Measurements from ENCODE around the gene P3H4.

DNA sequence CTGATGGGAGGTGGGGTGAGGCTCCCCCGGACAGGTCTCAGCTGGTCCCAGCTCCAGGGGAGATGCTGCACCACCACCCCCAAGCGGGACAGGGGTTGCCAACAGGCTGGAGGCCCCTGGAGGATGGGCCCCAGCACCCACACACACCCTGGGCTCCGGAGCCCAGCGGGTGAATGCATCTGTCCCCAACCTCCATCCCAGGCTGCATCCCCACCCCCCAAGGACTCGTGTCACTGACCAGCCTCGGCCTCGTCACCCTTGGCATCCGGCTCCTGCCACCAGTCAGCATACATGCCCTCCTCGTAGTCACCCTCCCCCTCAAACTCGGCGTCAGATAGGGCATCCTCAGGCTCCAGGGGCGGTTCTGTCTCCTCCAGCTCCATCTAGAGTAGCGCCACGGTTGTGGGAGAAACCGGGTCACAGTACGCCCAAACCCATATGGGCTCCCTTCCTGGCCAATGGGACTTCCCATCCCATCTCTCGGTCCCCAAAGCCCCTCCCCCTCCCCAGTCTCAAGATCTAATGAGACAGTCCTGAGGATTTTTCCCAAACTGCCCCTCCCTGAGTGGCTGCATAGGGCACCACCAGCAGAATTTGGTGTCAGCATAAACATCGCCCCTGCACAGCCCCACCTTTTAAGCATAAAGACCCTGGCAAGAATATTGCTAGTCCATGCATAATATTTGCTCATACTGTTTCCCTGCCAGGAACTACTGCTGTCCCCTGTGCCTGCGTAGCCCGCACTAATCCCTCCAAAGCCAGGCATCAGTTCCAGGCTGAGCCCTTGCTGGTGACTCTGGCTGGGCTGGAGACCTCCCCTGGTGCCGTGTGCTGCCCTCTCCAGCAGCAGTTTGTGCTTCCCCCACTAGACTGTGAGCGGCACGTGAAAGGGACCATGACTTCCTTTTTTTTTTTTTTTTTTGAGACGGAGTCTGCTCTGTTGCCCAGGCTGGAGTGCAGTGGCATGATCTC is 8.4 kb downstream of the P3H4 start:
- TF ChIP-seq, protein P1, sequence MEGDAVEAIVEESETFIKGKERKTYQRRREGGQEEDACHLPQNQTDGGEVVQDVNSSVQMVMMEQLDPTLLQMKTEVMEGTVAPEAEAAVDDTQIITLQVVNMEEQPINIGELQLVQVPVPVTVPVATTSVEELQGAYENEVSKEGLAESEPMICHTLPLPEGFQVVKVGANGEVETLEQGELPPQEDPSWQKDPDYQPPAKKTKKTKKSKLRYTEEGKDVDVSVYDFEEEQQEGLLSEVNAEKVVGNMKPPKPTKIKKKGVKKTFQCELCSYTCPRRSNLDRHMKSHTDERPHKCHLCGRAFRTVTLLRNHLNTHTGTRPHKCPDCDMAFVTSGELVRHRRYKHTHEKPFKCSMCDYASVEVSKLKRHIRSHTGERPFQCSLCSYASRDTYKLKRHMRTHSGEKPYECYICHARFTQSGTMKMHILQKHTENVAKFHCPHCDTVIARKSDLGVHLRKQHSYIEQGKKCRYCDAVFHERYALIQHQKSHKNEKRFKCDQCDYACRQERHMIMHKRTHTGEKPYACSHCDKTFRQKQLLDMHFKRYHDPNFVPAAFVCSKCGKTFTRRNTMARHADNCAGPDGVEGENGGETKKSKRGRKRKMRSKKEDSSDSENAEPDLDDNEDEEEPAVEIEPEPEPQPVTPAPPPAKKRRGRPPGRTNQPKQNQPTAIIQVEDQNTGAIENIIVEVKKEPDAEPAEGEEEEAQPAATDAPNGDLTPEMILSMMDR (IDR thresholded peaks at IDR 0.05), result no peak
- TF ChIP-seq POLR2A (IDR thresholded peaks at IDR 0.05), result no peak

Data from suprapubic skin (tissue), 3 donors.